ENCODE data around the gene SPOCK1.

SPOCK1 gene

GRCh38 chr5:137016783-137017324 lies 482.3 kb downstream of the SPOCK1 start:
- no peak overlapping the region for H3K4me3 ChIP-seq (replicated peaks; ENCODE audit: low read depth, low read length)
- DNase-seq (ENCODE audit: extremely low read depth, insufficient read length), result no peak
- no peaks in the 10 kb centered on the region; the same call in 1 of the 2 replicates for H3K27me3 ChIP-seq (replicated peaks; ENCODE audit: control insufficient read depth, insufficient read depth, low read length)
- TF ChIP-seq, protein P1, sequence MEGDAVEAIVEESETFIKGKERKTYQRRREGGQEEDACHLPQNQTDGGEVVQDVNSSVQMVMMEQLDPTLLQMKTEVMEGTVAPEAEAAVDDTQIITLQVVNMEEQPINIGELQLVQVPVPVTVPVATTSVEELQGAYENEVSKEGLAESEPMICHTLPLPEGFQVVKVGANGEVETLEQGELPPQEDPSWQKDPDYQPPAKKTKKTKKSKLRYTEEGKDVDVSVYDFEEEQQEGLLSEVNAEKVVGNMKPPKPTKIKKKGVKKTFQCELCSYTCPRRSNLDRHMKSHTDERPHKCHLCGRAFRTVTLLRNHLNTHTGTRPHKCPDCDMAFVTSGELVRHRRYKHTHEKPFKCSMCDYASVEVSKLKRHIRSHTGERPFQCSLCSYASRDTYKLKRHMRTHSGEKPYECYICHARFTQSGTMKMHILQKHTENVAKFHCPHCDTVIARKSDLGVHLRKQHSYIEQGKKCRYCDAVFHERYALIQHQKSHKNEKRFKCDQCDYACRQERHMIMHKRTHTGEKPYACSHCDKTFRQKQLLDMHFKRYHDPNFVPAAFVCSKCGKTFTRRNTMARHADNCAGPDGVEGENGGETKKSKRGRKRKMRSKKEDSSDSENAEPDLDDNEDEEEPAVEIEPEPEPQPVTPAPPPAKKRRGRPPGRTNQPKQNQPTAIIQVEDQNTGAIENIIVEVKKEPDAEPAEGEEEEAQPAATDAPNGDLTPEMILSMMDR (IDR thresholded peaks at IDR 0.05; ENCODE audit: insufficient read depth, low read length, poor library complexity, severe bottlenecking), result no peak
- H3K36me3 ChIP-seq (ENCODE audit: control insufficient read depth, insufficient read depth, low read length), result no peaks in the 10 kb centered on the region

DNA sequence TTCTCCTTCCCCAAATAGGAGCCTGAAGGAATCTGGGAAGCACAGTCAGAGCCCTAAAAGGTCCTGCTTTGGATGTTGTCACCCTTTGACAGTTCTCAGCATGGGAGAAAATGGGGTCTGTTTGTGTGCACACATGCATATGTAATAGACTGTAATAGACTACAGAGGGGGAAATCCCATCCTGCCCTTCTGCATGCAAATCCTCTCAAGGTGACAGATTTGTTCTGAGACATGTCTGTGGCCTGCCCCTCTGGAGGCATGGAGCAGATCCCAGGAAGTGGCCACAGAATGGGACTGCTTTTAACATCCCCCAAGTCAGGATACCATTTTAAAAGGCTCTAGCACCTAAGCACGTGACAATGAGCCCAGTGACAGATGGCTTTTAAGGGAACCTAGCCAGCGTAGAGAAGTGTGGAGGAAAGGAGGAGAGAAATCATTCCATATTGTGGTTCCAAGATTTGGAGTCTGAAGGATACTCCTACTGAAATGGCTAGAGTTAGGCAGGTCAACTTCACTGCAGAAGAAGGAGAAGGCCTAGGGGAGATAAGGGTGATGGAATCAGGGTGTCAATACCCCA lies 483.5 kb downstream of the SPOCK1 start:
- no peak for DNase-seq (ENCODE audit: extremely low read depth, insufficient read length)
- TF ChIP-seq, protein P1 (IDR thresholded peaks at IDR 0.05; ENCODE audit: insufficient read depth, low read length, poor library complexity, severe bottlenecking), result no peak
- Histone ChIP-seq H3K36me3 (ENCODE audit: control insufficient read depth, insufficient read depth, low read length) (no peaks in the 10 kb centered on the region), H3K27me3 (replicated peaks; ENCODE audit: control insufficient read depth, insufficient read depth, low read length) (no peaks in the 10 kb centered on the region; the same call in 1 of the 2 replicates), H3K4me3 (replicated peaks; ENCODE audit: low read depth, low read length) (no peak overlapping the region)

DNA sequence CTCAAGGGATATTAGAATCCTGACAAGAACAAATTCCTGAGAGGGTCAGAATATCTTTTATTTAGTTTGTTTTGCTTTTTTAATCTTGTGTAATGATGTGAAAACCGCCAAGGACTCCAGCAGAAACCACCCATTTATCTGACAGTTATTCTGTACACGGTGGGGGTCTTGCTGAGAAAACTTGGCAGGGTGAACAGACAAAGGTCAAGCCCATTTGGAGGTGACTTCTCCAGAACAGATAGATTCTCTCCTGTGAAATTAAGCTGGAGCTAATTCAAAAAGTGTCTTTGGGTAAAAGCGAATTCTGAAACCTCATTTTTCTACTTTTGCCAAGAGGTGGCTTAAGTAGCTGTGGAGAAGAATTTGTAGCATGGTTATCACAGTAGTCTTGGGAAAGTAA lies 484.4 kb downstream of the SPOCK1 start:
- Histone ChIP-seq H3K4me3 (replicated peaks; ENCODE audit: low read depth, low read length) (no peak overlapping the region), H3K27me3 (replicated peaks; ENCODE audit: control insufficient read depth, insufficient read depth, low read length) (no peaks in the 10 kb centered on the region; the same call in 1 of the 2 replicates), H3K36me3 (ENCODE audit: control insufficient read depth, insufficient read depth, low read length) (no peaks in the 10 kb centered on the region)
- DNase-seq (ENCODE audit: extremely low read depth, insufficient read length), result no peak
- TF ChIP-seq, protein P1 (IDR thresholded peaks at IDR 0.05; ENCODE audit: insufficient read depth, low read length, poor library complexity, severe bottlenecking), result no peak

DNA sequence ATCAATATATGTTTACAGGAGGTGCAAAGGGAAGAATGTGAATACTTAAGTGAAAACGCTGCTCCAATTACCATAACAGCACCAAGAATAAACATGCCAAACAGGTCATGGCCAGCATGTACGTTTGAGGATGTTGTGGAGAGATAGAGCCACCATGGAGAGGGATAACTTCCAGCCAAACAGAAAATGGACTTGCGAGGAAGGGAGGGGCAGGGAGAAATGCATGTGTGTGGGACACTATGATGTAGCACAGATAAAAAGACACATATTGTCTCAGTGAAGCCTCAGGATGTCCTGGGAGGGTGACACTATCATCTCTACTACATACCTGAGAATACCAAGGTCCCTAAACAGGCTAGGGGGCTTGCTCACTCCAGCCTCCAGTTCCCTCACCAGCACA lies 488.9 kb downstream of the SPOCK1 start:
- no peak for DNase-seq (ENCODE audit: extremely low read depth, insufficient read length)
- TF ChIP-seq, protein P1 (IDR thresholded peaks at IDR 0.05; ENCODE audit: insufficient read depth, low read length, poor library complexity, severe bottlenecking), result no peak
- Histone ChIP-seq H3K27me3 (replicated peaks; ENCODE audit: control insufficient read depth, insufficient read depth, low read length) (no peaks in the 10 kb centered on the region; the same call in 1 of the 2 replicates), H3K4me3 (replicated peaks; ENCODE audit: low read depth, low read length) (no peak overlapping the region), H3K36me3 (ENCODE audit: control insufficient read depth, insufficient read depth, low read length) (no peaks in the 10 kb centered on the region)

DNA sequence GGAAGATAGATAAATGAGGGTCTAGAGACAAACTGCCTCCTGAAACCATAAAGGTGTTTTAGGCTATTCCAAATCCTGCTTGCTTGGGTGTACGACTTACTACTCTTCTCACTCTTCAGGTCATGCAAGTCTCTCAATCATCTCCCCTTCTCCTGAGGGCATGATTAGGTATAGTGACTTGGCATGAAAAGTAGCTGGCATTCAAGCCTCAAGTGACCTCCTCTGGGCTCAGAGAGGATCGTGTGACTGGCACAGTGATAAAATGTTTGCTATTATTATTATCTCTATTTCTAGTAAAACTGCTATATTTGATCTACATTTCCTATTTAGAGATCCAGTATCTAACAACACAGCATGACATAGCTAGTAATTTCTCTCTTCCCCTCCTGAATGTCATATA lies 494.8 kb downstream of the SPOCK1 start:
- no peaks in the 10 kb centered on the region for H3K36me3 ChIP-seq (ENCODE audit: control insufficient read depth, insufficient read depth, low read length)
- TF ChIP-seq, protein P1 (IDR thresholded peaks at IDR 0.05; ENCODE audit: insufficient read depth, low read length, poor library complexity, severe bottlenecking), result no peak
- no peak for DNase-seq (ENCODE audit: extremely low read depth, insufficient read length)
- no peak overlapping the region for H3K4me3 ChIP-seq (replicated peaks; ENCODE audit: low read depth, low read length)
- H3K27me3 ChIP-seq (replicated peaks; ENCODE audit: control insufficient read depth, insufficient read depth, low read length), result no peaks in the 10 kb centered on the region
